Measurements from ENCODE around the gene MOB1B.
A peak's percentile ranks its signal among the peaks of the same experiment; 100 is the strongest.

Gene MOB1B

DNA sequence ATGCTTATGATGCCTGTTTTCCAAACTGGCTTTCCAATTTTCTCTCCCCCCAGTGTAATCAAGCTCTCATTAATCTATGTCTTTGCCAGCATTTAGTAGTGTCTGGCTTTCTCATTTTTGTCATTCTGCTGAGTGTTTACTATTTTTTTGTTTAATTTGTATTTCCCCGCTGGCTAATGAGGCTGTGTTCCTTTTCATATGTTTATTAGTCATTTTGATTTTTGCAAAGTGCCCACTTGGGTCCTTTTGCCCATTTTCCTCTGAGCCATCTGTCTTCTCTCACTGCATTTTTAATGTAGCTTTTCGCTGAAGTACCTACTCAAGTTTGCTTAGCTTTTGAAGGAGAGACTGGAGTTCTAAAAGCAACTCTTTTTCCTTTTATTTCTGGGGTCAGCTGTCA is 106.0 kb downstream of the MOB1B start:
- TF ChIP-seq PPARA (CRISPR knock-in tag; IDR thresholded peaks at IDR 0.05; ENCODE audit: borderline replicate concordance) (no peak), CSDC2 (CRISPR knock-in tag; IDR thresholded peaks at IDR 0.05) (no peak), ZNF565 (CRISPR knock-in tag; conservative IDR thresholded peaks at IDR 0.05; ENCODE audit: low read depth) (no peak), TOX (CRISPR knock-in tag; IDR thresholded peaks at IDR 0.05; ENCODE audit: borderline replicate concordance) (no peak), GLIS3 (CRISPR knock-in tag; IDR thresholded peaks at IDR 0.05) (no peak), RARB (CRISPR knock-in tag; IDR thresholded peaks at IDR 0.05) (no peak), ISL1 (CRISPR knock-in tag; IDR thresholded peaks at IDR 0.05) (no peak), ZNF8 (CRISPR knock-in tag; IDR thresholded peaks at IDR 0.05) (no peak), ZC3H10 (CRISPR knock-in tag; IDR thresholded peaks at IDR 0.05) (no peak), SNAI2 (CRISPR knock-in tag; IDR thresholded peaks at IDR 0.05) (no peak), BACH2 (CRISPR knock-in tag; IDR thresholded peaks at IDR 0.05; ENCODE audit: borderline replicate concordance) (no peak)
- TF ChIP-seq, protein P1, sequence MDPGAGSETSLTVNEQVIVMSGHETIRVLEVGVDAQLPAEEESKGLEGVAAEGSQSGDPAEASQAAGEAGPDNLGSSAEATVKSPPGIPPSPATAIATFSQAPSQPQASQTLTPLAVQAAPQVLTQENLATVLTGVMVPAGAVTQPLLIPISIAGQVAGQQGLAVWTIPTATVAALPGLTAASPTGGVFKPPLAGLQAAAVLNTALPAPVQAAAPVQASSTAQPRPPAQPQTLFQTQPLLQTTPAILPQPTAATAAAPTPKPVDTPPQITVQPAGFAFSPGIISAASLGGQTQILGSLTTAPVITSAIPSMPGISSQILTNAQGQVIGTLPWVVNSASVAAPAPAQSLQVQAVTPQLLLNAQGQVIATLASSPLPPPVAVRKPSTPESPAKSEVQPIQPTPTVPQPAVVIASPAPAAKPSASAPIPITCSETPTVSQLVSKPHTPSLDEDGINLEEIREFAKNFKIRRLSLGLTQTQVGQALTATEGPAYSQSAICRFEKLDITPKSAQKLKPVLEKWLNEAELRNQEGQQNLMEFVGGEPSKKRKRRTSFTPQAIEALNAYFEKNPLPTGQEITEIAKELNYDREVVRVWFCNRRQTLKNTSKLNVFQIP (CRISPR knock-in tag; IDR thresholded peaks at IDR 0.05; ENCODE audit: borderline replicate concordance, low read depth): no peak
- TF ChIP-seq, protein P2, sequence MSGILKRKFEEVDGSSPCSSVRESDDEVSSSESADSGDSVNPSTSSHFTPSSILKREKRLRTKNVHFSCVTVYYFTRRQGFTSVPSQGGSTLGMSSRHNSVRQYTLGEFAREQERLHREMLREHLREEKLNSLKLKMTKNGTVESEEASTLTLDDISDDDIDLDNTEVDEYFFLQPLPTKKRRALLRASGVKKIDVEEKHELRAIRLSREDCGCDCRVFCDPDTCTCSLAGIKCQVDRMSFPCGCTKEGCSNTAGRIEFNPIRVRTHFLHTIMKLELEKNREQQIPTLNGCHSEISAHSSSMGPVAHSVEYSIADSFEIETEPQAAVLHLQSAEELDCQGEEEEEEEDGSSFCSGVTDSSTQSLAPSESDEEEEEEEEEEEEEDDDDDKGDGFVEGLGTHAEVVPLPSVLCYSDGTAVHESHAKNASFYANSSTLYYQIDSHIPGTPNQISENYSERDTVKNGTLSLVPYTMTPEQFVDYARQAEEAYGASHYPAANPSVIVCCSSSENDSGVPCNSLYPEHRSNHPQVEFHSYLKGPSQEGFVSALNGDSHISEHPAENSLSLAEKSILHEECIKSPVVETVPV (CRISPR knock-in tag; IDR thresholded peaks at IDR 0.05): no peak
- TF ChIP-seq, protein P3, sequence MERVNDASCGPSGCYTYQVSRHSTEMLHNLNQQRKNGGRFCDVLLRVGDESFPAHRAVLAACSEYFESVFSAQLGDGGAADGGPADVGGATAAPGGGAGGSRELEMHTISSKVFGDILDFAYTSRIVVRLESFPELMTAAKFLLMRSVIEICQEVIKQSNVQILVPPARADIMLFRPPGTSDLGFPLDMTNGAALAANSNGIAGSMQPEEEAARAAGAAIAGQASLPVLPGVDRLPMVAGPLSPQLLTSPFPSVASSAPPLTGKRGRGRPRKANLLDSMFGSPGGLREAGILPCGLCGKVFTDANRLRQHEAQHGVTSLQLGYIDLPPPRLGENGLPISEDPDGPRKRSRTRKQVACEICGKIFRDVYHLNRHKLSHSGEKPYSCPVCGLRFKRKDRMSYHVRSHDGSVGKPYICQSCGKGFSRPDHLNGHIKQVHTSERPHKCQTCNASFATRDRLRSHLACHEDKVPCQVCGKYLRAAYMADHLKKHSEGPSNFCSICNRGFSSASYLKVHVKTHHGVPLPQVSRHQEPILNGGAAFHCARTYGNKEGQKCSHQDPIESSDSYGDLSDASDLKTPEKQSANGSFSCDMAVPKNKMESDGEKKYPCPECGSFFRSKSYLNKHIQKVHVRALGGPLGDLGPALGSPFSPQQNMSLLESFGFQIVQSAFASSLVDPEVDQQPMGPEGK (CRISPR knock-in tag; IDR thresholded peaks at IDR 0.05; ENCODE audit: borderline replicate concordance): no peak
- TF ChIP-seq, protein P4, sequence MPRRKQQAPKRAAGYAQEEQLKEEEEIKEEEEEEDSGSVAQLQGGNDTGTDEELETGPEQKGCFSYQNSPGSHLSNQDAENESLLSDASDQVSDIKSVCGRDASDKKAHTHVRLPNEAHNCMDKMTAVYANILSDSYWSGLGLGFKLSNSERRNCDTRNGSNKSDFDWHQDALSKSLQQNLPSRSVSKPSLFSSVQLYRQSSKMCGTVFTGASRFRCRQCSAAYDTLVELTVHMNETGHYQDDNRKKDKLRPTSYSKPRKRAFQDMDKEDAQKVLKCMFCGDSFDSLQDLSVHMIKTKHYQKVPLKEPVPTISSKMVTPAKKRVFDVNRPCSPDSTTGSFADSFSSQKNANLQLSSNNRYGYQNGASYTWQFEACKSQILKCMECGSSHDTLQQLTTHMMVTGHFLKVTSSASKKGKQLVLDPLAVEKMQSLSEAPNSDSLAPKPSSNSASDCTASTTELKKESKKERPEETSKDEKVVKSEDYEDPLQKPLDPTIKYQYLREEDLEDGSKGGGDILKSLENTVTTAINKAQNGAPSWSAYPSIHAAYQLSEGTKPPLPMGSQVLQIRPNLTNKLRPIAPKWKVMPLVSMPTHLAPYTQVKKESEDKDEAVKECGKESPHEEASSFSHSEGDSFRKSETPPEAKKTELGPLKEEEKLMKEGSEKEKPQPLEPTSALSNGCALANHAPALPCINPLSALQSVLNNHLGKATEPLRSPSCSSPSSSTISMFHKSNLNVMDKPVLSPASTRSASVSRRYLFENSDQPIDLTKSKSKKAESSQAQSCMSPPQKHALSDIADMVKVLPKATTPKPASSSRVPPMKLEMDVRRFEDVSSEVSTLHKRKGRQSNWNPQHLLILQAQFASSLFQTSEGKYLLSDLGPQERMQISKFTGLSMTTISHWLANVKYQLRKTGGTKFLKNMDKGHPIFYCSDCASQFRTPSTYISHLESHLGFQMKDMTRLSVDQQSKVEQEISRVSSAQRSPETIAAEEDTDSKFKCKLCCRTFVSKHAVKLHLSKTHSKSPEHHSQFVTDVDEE (CRISPR knock-in tag; IDR thresholded peaks at IDR 0.05): no peak
- no peak for ATAC-seq

DNA sequence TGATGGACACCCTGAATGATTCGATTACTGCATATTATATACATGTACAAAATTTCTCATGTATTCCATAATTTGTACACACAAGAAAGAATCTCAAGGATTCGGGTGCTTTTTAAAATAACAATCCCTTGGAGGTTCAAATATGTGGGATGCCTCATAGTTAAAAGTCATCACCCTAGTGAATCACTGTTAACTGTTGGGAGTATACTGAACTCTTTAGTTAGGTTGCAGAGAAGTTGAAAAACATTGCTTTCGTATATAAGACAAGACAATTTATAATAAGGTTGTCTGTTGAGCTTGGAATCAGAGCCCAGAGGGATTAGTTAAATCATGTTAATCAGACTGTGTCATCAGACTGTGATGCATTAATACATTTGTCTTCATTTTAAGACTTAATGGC is 106.9 kb downstream of the MOB1B start:
- no peak for TF ChIP-seq ZNF70 (CRISPR knock-in tag; IDR thresholded peaks at IDR 0.05)
- TF ChIP-seq ARNTL (CRISPR knock-in tag; IDR thresholded peaks at IDR 0.05; ENCODE audit: borderline replicate concordance, low read depth): no peak
- TF ChIP-seq, protein P3 (CRISPR knock-in tag; IDR thresholded peaks at IDR 0.05; ENCODE audit: borderline replicate concordance): no peak
- TF ChIP-seq RARB (CRISPR knock-in tag; IDR thresholded peaks at IDR 0.05): no peak
- TF ChIP-seq, protein P5, sequence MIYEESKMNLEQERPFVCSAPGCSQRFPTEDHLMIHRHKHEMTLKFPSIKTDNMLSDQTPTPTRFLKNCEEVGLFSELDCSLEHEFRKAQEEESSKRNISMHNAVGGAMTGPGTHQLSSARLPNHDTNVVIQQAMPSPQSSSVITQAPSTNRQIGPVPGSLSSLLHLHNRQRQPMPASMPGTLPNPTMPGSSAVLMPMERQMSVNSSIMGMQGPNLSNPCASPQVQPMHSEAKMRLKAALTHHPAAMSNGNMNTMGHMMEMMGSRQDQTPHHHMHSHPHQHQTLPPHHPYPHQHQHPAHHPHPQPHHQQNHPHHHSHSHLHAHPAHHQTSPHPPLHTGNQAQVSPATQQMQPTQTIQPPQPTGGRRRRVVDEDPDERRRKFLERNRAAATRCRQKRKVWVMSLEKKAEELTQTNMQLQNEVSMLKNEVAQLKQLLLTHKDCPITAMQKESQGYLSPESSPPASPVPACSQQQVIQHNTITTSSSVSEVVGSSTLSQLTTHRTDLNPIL (CRISPR knock-in tag; IDR thresholded peaks at IDR 0.05; ENCODE audit: low read depth): no peak
- TF ChIP-seq ISL1 (CRISPR knock-in tag; IDR thresholded peaks at IDR 0.05): no peak
- TF ChIP-seq OSR1 (CRISPR knock-in tag; IDR thresholded peaks at IDR 0.05): no peak
- no peak for TF ChIP-seq TCF4 (CRISPR knock-in tag; IDR thresholded peaks at IDR 0.05; ENCODE audit: borderline replicate concordance)
- TF ChIP-seq CSDC2 (CRISPR knock-in tag; IDR thresholded peaks at IDR 0.05): no peak
- no peak for TF ChIP-seq ZNF8 (CRISPR knock-in tag; IDR thresholded peaks at IDR 0.05)
- ATAC-seq: peak; percentile 77

Data from SK-N-SH treated with all-trans-retinoic acid at 6 μM for 48 hours (cell line).